Natural killer cell (primary cell): ENCODE results near the gene SLFN5. TPM values are rescaled to one million over a fixed set of nuclear protein-coding genes. Genes with fewer than 3 reads are reported as not detected.
"Not testable (repeated sequence)": the region's sequence is repeated elsewhere in the genome, so short reads cannot be mapped to it uniquely, and the experiment has no call there.

Experiments
- ATAC-seq, 3 donors: fragments of 150-1000 bp in 2 of 3; fragments of 200-7000 bp in 1 of 3; cut with Tn5 transposase; 1 replicate in 1 of 3; 2 replicates in 2 of 3; pipeline ENCODE4 v1.10.0; 2021; ENCODE audit warnings: mild to moderate bottlenecking in 2 of 3, moderate library complexity in 2 of 3
- DNase-seq, 2 donors: peaks; one replicate each; pipeline versions ENCODE4 v3.0.0 to v3.0.0-alpha.2; 2013 to 2021; ENCODE audit warnings: mixed read lengths in 1 of 2
- H3K27ac ChIP-seq: one replicate; pipeline ENCODE4 v1.5.1; 2013; ENCODE audit warnings: mild to moderate bottlenecking, low read length
- H3K27me3 ChIP-seq: one replicate; pipeline ENCODE4 v1.6.1; 2013; ENCODE audit warnings: low read length; ENCODE audit not compliant: control insufficient read depth, insufficient read depth
- H3K36me3 ChIP-seq: one replicate; pipeline ENCODE4 v1.6.1; 2013; ENCODE audit warnings: low read length; ENCODE audit not compliant: control insufficient read depth, insufficient read depth
- H3K4me1 ChIP-seq: one replicate; pipeline ENCODE4 v1.6.1; 2013; ENCODE audit warnings: low read length; ENCODE audit not compliant: control insufficient read depth, insufficient read depth
- H3K4me3 ChIP-seq: one replicate; pipeline ENCODE4 v1.5.1; 2013; ENCODE audit warnings: low read length
- H3K9me3 ChIP-seq: one replicate; pipeline ENCODE4 v1.6.1; 2013; ENCODE audit warnings: low read length; ENCODE audit not compliant: control insufficient read depth, insufficient read depth
- H3K27ac Mint-ChIP-seq, 2 donors: one replicate each; pipeline ENCODE4 v1.8.0; 2022; ENCODE audit warnings: mild to moderate bottlenecking in 2 of 2, mixed read lengths in 2 of 2, moderate library complexity in 1 of 2
- H3K27me3 Mint-ChIP-seq, 2 donors: one replicate each; pipeline ENCODE4 v1.8.0; 2022; ENCODE audit warnings: low read depth in 2 of 2, mixed read lengths in 2 of 2
- H3K36me3 Mint-ChIP-seq: one replicate; pipeline ENCODE4 v1.8.0; 2022; ENCODE audit warnings: mixed read lengths
- H3K4me1 Mint-ChIP-seq, 2 donors: one replicate each; pipeline ENCODE4 v1.8.0; 2022; ENCODE audit warnings: mixed read lengths in 2 of 2
- H3K4me3 Mint-ChIP-seq: one replicate; pipeline ENCODE4 v1.8.0; 2022; ENCODE audit warnings: mild to moderate bottlenecking, moderate library complexity, mixed read lengths
- H3K9me3 Mint-ChIP-seq, 2 donors: one replicate each; pipeline ENCODE4 v1.8.0; 2022; ENCODE audit warnings: mixed read lengths in 2 of 2
- CTCF ChIP-seq: fragments of 200-600 bp; IDR thresholded peaks from one replicate; pipeline ENCODE4 v1.8.0; 2022; ENCODE audit warnings: antibody characterized with exemption
- WGBS: methylation state at CpG from one replicate; pipeline ENCODE4 v1.1.7; 2013; ENCODE audit warnings: missing lambda C conversion rate; ENCODE audit not compliant: insufficient coverage; 5-methylcytosine and 5-hydroxymethylcytosine counted together
- intact Hi-C: fragments of 100-400 bp; cut with micrococcal nuclease; formaldehyde crosslinking; loops from one replicate; pipeline ENCODE4 v1.14.2; 2022
- total RNA-seq, 4 donors: library from RNA; stranded (reverse); fragments of 120-200 nt in 1 of 4; gene quantifications; one replicate each; pipeline versions ENCODE4 v1.2.3 to v1.2.4, GENCODE V29; 2013 to 2022

The SLFN5 gene
- total RNA-seq, 3 donors from 2014 or later (not counting 1 experiment from before 2014, with no cell fraction given), result 118 to 164 (median 141) TPM

- H3K9me3 Mint-ChIP-seq, result peaks cover 2 to 7% of the 10 kb centered on the region in 2 donors
- H3K27me3 ChIP-seq, result no peaks in the 10 kb centered on the region
- no peak overlapping the region for H3K27ac Mint-ChIP-seq
- H3K27me3 Mint-ChIP-seq, result peaks cover 0 to 13% of the 10 kb centered on the region in 2 donors
- H3K36me3 ChIP-seq, result no peaks in the 10 kb centered on the region
- H3K4me3 ChIP-seq, result no peak overlapping the region
- H3K4me1 ChIP-seq, result no peaks in the 10 kb centered on the region
- intact Hi-C loops, result no loop called here
- no peak overlapping the region for H3K27ac ChIP-seq
- H3K9me3 ChIP-seq, result peaks cover 7% of the 10 kb centered on the region
- peaks cover 16% of the 10 kb centered on the region for H3K36me3 Mint-ChIP-seq
- H3K4me3 Mint-ChIP-seq, result no peak overlapping the region
- H3K4me1 Mint-ChIP-seq, result no peaks in the 10 kb centered on the region
- DNase-seq (no peak), ATAC-seq (no peak)
- TF ChIP-seq CTCF, result no peak
These were observed 55.8 kb downstream of the SLFN5 start for GRCh38 chr17:35298639-35299038.

- Histone ChIP-seq H3K4me1 (no peaks in the 10 kb centered on the region), H3K27ac (no peak overlapping the region), H3K4me3 (no peak overlapping the region), H3K27me3 (no peaks in the 10 kb centered on the region), H3K36me3 (no peaks in the 10 kb centered on the region), H3K9me3 (peaks cover 7% of the 10 kb centered on the region)
- Mint-ChIP-seq H3K27ac (no peak overlapping the region), H3K36me3 (peaks cover 21% of the 10 kb centered on the region), H3K9me3 (peaks cover 2 to 7% of the 10 kb centered on the region in 2 donors), H3K4me1 (no peaks in the 10 kb centered on the region), H3K27me3 (peaks cover 0 to 13% of the 10 kb centered on the region in 2 donors), H3K4me3 (no peak overlapping the region)
- ATAC-seq, result no peak
- intact Hi-C loops, result no loop called here
- no peak for TF ChIP-seq CTCF
- 67% methylated on average over 5 of the region's 5 CpGs for WGBS
- no peak for DNase-seq
These were observed 56.3 kb downstream of the SLFN5 start for GRCh38 chr17:35299135-35299534.

GRCh38 chr17:35309345-35309744 is 66.5 kb downstream of the SLFN5 start:
- H3K4me3 ChIP-seq, H3K9me3 ChIP-seq, H3K36me3 Mint-ChIP-seq, H3K36me3 ChIP-seq, H3K27me3 Mint-ChIP-seq, H3K27ac ChIP-seq, intact Hi-C loops, H3K9me3 Mint-ChIP-seq, DNase-seq, H3K27me3 ChIP-seq, H3K27ac Mint-ChIP-seq, H3K4me3 Mint-ChIP-seq, ATAC-seq: not testable (repeated sequence)
- 81% methylated on average over 2 of the region's 3 CpGs for WGBS
- peaks cover 23 to 27% of the 10 kb centered on the region in 2 donors for H3K4me1 Mint-ChIP-seq
- H3K4me1 ChIP-seq, result peaks cover 16% of the 10 kb centered on the region

- Histone ChIP-seq H3K36me3 (no peaks in the 10 kb centered on the region), H3K4me3 (no peak overlapping the region), H3K27ac (peak overlapping the region; percentile 90), H3K4me1 (peaks cover 22% of the 10 kb centered on the region), H3K9me3 (no peaks in the 10 kb centered on the region), H3K27me3 (no peaks in the 10 kb centered on the region)
- WGBS, result 94% methylated on average over 3 of the region's 3 CpGs
- intact Hi-C loops, result loop anchor here (2.0 to 5.0 kb wide), 5 partner anchors 62 to 495 kb away; partner anchors contain the start of genes PEX12, SLFN12 and TAF15
- Mint-ChIP-seq H3K27me3 (peaks cover 0 to 2% of the 10 kb centered on the region in 2 donors), H3K4me1 (peaks cover 39 to 48% of the 10 kb centered on the region in 2 donors), H3K27ac (peak overlapping the region; percentile 99 to 100), H3K4me3 (peak overlapping the region; percentile 99), H3K36me3 (no peaks in the 10 kb centered on the region), H3K9me3 (no peaks in the 10 kb centered on the region)
- no peak for DNase-seq
- no peak for TF ChIP-seq CTCF
- ATAC-seq, result no peak
These were observed 69.5 kb downstream of the SLFN5 start for GRCh38 chr17:35312346-35312745.
